ENCODE data around the gene HINFP.

Gene HINFP

DNA sequence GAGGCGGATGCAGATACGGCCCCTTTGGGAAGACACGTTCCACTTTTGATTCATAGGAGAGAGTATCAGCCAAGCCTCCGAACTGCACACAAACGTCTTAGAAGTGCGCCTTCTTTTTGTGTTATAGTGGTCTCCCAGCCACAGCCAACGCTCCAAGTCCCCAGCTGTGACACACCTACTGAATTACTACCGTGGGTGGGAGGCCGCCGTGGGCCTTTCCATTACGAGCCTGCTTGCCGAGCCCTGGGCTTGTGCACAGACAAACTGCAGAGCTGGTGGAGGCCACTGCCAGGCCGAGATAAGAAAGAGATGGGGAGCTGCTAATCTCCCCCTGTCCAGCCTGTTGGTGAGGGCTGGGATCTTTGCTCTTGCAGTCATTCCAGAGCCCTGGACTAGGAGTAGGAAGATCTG is 35.9 kb upstream of the HINFP start:
- H3K4me3 ChIP-seq (ENCODE audit: low read length) = peak overlapping the region; percentile 85
- no peak for DNase-seq (ENCODE audit: low read depth)
- TF ChIP-seq, protein P1, sequence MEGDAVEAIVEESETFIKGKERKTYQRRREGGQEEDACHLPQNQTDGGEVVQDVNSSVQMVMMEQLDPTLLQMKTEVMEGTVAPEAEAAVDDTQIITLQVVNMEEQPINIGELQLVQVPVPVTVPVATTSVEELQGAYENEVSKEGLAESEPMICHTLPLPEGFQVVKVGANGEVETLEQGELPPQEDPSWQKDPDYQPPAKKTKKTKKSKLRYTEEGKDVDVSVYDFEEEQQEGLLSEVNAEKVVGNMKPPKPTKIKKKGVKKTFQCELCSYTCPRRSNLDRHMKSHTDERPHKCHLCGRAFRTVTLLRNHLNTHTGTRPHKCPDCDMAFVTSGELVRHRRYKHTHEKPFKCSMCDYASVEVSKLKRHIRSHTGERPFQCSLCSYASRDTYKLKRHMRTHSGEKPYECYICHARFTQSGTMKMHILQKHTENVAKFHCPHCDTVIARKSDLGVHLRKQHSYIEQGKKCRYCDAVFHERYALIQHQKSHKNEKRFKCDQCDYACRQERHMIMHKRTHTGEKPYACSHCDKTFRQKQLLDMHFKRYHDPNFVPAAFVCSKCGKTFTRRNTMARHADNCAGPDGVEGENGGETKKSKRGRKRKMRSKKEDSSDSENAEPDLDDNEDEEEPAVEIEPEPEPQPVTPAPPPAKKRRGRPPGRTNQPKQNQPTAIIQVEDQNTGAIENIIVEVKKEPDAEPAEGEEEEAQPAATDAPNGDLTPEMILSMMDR (IDR thresholded peaks at IDR 0.05; ENCODE audit: insufficient read depth, low read depth, low read length, missing control alignments) = no peak

DNA sequence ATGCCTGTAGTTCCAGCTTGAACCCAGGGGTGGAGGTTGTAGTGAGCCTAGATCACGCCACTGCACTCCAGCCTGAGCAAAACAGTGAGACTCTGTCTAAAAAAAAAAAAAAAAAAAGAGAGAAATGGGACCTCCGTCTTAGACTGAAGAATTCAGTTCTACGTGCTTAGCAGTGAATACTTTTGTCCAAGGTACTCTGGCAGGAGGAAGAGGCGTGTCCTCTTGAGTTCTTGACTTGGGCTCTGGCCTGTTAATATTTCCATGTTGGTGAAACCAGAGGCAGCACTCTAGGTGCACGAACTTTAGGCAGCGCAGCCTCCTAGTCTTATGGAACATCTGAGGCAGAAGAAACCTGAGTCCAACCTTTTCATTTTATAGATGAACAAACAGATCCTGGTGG is 34.3 kb upstream of the HINFP start:
- TF ChIP-seq, protein P1 (IDR thresholded peaks at IDR 0.05; ENCODE audit: insufficient read depth, low read depth, low read length, missing control alignments) = no peak
- DNase-seq (ENCODE audit: low read depth) = no peak
- no peak overlapping the region for H3K4me3 ChIP-seq (ENCODE audit: low read length)

GRCh38 chr11:119087747-119088241 is 33.6 kb upstream of the HINFP start:
- TF ChIP-seq, protein P1 (IDR thresholded peaks at IDR 0.05; ENCODE audit: insufficient read depth, low read depth, low read length, missing control alignments) = no peak
- no peak overlapping the region for H3K4me3 ChIP-seq (ENCODE audit: low read length)
- no peak for DNase-seq (ENCODE audit: low read depth)

DNA sequence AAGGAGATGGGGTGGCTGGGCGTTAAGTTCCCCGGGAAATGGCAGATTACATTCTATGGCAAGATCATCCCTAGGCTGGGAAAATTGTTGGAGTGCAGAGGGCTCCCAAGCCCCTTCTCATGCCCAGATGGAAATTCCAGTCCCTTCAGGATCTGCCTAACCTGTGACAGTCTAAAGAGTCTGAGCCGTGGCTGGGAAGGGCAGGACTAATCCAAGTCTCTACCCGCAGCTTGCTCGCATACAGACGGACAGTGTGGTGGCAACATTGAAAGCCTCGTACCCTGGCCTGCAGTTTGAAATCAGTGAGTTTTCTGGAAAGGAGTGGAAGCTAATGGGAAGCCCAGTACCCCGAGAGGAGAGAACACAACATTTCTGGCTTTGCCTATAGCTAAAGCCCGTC is 33.0 kb upstream of the HINFP start:
- DNase-seq (ENCODE audit: low read depth) = no peak
- TF ChIP-seq, protein P1 (IDR thresholded peaks at IDR 0.05; ENCODE audit: insufficient read depth, low read depth, low read length, missing control alignments) = no peak
- H3K4me3 ChIP-seq (ENCODE audit: low read length) = no peak overlapping the region

GRCh38 chr11:119089319-119089718 is 32.1 kb upstream of the HINFP start:
- TF ChIP-seq, protein P1 (IDR thresholded peaks at IDR 0.05; ENCODE audit: insufficient read depth, low read depth, low read length, missing control alignments) = no peak
- no peak for DNase-seq (ENCODE audit: low read depth)
- H3K4me3 ChIP-seq (ENCODE audit: low read length) = no peak overlapping the region

- TF ChIP-seq, protein P1 (IDR thresholded peaks at IDR 0.05; ENCODE audit: insufficient read depth, low read depth, low read length, missing control alignments) = no peak
- no peak overlapping the region for H3K4me3 ChIP-seq (ENCODE audit: low read length)
- no peak for DNase-seq (ENCODE audit: low read depth)
Measured at GRCh38 chr11:119091178-119091577, 30.2 kb upstream of the HINFP start.
